GM21619 (cell line): ENCODE results near the gene KASH5.
"Not testable (repeated sequence)": the region's sequence is repeated elsewhere in the genome, so short reads cannot be mapped to it uniquely, and the experiment has no call there.

Experiments used
- ATAC-seq: cut with Tn5 transposase; IDR thresholded peaks from one replicate; pipeline ENCODE4 v1.9.1; 2021; ENCODE audit not compliant: unreplicated experiment

Gene KASH5

DNA sequence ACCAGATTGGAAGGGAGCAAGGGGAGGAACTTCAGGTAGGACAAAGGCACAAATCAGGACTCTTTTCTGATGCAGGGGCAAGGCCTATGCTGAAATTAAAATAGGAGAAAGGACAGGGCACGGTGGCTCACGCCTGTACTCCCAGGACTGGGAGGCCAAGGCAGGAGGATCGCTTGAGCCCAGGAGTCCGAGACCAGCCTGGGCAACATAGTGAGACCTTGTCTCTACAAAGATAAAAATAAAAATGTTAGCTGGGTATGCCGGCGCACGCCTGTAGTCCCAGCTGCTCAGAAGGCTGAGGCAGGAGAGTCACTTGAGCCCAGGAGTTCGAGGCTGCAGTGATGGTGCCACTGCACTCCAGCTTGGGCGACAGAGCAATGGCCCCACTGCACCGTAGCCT lies 47.6 kb downstream of the KASH5 start:
- ATAC-seq = no peak

DNA sequence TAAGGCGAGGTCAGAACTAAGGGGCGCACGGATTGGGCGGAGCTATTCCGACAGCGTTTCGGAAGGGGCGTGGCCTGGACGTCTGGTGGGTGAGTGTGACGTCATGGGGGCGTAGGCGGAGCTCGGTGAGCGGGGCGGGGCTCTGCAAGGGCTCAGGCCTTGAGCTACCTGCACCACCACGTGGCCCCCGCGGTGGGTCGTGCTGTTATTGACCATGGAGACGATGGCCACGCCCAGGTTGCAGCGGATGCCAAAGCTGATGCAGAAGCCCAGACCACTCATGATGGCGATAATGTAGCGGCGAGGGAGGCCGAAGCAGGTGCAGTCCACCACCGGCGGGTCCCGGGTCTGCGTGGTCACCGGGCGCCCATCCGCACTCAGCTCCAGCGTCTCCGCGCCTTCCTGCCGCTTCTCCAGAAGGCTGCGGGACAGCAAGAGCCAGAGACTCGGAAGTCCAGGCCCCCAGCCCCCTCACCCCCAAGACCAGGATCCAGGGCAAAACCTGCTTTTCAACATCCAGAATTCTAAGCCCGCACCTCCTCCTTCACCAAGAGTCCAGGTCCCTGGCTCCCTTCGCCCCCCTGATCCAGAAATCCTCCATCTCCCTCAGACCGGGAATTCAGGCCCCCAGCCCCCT lies 48.5 kb downstream of the KASH5 start:
- no peak for ATAC-seq

DNA sequence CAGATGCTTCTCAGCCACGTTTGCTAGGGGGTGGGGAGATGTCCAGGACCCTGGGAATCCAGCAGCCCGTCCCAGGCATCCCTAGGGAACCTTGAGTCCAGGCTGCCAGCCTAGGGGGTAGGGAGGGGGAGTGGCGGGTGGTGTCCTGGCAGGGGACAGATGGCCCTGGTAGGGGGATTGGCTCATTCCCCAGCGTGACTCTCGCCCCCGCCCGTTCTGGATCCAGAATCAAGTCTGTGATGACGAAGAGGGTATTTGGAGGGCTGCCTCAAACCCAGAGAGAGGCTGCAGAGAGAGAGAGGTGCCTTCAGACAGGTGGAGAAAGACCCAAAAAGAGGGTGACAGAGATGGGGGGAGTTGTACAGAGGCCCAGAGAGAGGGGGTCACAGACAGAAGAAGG lies 49.2 kb downstream of the KASH5 start:
- no peak for ATAC-seq

DNA sequence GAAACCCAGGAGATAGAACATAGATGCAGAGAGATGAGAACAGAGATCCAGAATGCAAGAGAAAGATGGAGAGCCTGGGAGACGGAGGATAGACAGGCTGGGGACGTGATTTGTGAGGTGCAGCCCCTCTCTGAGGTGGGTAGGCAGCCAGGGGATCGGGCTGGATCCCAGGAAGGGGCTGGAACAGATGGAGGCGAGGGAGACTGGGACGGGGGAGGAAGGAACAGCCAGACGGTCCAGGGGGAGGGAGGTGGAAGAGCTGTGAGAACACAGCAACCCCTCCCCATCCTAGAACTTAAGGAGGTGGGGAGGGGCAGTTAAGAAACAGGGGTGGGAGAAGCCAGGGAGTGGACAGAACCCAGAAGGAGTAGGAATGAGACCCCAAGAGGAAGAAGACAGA lies 50.2 kb downstream of the KASH5 start:
- no peak for ATAC-seq

DNA sequence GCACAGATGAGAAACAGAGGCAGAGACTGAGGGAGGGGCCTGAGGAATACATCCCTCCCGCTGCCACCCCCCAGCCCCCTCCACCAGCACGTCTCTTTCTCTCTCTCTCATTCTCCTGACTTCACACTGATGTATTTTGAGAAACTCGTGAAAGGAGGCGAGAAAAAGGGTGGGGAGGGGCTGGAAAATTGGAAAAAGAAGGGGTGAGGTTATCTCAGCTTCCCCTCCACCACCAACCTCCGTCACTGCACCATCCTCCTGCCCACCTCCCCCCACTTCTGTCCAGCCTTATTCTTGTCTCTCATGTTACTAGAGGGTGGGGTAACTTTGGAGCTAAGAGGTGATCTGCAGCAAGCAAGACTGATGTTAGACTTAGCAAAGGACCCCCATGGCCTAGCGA lies 51.8 kb downstream of the KASH5 start:
- no peak for ATAC-seq

DNA sequence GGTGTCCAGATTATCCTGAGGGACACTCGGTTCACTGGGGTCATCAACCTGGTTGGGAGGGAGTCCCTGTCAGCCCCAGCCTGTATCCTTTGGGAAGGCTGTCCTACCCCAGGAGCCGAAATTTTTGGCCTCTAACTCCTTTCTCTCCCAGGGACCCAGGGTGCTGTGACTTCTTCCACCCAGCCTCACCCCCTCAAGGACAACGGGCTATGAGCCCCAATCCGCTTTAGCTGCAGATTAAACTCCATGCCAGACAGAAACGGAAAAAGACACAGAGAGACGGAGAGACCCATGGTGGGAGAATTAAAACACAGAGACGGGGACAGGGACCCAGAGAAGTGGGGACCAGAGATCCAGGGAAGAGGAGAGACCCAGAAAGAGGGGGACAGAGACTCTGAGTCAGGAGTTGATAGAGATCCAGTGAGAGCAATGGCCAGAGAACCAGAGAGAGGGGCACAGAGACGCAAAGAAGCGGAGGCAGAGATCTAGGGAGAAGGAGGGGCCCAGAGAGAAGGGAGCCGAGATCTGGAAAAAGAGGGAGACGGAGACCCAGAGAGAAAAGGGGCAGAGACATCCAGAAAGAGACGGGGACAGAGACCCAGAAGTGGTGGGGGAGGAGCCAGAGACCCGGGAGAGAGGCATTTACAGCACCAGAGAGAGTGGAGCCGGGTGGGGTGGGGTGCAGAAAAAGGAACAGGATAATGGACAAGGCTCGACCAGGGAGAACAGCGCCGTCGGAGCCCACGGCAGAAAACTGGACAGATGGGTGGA lies 52.6 kb downstream of the KASH5 start:
- no peak for ATAC-seq

DNA sequence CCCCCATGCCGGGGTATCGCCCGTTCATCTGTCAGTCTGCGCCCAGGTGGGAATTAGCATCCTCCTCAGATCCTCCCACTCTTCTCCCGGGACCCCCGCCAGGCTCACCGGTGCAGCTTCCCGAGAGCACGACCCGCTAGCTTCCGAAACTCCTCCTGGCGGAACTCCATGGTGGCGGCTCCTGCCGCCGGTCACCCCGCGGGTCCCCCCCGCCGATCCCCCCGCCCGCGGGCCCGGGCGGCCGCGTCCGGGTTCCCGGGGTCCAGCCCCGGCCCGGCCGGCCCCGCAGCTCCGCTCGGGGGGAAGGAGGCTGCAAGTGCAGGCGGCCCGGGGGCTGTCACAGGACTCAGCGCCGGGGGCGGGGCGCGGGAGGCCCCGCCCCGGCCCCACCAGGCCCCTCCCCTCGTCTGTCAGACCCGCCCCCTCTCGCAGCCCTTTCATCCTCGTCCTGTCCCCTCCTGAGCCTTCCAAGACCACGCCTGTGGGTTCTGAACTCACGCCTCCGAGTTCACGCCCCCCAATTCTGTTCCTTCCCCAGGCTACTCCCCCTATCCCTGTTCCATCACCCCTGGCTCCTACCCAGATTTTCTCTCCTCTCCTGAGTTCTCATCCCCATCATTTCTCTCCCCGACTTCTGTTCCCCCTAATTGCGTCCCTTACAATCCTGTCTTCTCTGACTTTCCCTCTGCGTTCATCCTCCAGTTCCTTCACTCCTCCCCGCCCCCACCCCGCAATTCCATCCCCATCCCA lies 53.3 kb downstream of the KASH5 start, which contains the start of gene SLC17A7:
TSS of gene SLC17A7 (minus strand) at position 318 of the 750 bp plus-strand sequence. CDS start at position 170, 148 bp downstream.
- no peak for ATAC-seq

DNA sequence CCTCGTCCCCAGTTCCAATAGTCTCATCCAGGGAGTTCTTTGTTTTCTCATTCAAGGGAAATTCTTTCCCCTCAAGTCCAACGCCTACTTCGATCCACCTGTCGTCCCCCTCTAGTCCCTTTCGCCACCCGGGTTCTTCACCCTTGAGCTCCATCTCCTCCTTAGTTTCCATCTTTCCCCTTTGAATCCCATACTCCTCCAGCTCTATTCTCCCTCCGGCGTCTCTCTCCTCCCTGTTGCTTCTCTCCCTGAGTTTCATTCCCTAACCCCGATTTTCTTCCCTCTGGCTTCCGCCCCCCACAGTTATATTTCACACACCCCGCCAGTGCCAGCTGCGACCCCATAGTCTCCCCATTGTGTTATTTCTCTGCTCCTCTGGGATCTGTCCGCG lies 53.9 kb downstream of the KASH5 start:
- ATAC-seq = no peak

DNA sequence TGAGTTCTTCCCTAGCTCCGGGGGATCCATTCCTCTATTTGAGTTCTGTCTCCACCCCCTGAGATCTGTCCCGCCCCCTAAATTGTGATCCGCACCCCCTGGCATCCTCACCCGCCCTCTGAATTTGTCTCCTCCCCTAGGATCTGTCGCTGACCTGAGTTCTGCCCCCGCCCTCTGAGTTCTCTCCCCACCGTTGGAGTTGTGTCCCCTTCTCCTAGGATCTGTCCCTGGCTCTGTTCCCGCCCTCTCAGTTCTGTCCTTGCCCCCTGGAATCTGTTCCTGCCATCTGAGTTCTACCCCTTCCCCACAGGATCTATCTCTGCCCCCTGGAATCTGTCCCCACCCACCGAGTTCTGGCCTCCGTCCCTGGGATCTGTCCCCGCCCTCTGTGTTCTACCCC lies 54.3 kb downstream of the KASH5 start:
- no peak for ATAC-seq

DNA sequence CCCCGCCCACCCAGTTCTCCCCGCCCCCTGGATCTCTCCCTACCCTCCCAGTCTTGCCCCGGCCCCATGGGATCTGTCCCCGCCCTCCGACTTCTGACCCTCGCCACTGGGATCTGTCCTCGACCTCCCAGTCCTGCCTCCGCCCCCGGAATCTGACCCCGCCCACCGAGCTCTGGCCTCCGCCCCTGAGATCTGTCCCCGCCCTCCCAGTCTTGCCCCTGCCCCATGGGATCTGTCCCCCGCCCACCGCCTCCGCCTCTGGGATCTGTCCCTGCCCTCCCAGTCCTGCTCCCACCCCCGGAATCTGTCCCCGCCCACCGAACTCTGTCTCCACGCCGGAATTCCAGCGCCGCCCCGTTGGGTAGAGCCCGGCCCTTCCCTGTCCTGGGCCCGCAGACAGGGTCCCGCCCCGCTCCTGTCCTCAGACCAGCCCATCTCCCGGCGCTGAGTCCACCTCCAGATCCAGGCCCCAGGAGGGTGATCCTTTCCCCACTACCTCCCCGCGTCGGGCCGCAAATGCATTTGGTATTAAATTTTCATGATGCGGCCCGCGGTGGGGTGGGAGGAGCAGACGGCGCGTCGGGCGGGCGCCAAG lies 54.8 kb downstream of the KASH5 start:
- peak; percentile 9 for ATAC-seq

DNA sequence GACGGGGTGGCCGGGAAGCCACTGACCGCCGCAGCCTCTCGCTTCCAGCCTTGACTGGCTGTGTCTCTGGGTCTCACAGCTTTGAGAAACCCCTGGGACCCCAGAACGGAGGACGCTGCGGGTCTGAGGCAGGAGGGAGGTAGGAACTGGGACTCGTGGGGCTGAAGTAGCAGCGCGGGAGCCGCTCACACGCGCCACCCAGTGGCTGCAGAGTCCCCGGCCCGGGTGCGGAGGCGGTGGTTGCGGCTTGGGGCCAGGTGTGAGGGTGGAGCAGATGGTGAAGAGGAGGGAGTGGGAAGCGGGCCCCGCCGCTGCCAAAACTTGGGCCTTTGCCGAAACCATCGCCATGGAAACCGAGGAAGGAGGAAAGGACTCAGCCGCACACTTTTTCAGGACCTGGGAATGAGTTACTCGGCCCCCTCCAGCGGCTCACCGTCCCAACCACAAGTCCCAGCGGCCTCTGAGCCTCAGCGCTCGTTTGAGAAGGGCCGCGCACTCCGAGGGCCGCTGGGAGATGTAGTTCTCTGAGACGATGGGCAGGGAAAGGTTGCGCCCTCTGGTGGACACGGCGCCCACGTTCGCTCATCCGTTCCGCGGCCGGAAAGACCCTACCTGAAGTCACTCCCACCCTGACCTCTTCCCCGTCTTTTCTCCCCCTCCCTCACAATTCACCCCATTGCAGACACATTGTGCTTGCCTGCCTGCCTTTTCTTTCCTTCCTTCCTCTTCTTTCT lies 55.5 kb downstream of the KASH5 start:
- ATAC-seq = peak; percentile 79

DNA sequence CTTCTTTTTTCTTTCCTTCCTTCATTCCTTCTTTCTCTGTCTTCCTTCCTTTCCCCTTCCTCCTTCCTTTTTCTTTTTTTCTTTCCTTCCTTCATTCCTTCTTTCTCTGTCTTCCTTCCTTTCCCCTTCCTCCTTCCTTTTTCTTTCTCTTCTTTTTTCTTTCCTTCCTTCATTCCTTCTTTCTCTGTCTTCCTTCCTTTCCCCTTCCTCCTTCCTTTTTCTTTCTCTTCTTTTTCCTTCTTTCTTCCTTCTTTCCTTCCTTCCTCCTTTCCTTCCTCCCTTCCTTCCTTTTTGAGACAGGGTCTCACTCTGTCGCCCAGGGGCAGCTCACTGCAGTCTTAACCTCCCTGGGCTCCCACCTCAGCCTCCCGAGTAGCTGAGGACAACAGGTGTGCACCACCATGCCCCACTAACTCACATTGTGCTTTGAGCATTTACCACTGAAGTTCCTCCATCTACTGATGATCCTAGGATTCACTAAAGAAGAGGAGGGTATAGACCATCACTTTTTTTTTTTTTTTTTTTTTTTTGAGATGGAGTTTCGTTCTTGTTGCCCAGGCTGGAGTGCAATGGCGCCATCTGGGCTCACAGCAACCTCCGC lies 56.2 kb downstream of the KASH5 start:
- not testable (repeated sequence) for ATAC-seq

DNA sequence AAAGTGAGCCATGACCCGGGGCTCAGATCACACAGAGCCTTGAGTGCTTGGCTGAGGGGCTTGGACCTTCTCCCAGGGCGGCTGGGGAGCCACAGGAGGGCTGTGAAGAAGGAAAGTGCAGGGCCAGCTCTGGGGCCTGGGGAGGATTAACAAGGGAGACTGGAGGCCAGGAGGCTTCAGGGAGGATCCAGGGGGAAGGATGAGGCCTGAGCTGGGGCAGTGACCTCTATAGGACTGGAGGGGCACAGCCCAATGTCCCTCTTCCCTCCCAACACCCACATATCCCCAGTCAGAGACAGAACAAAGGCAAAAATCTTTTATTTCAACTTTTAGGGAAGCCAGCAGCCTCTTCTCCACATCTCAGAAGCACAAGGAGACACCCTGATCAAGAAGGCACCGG lies 57.9 kb downstream of the KASH5 start:
- no peak for ATAC-seq

DNA sequence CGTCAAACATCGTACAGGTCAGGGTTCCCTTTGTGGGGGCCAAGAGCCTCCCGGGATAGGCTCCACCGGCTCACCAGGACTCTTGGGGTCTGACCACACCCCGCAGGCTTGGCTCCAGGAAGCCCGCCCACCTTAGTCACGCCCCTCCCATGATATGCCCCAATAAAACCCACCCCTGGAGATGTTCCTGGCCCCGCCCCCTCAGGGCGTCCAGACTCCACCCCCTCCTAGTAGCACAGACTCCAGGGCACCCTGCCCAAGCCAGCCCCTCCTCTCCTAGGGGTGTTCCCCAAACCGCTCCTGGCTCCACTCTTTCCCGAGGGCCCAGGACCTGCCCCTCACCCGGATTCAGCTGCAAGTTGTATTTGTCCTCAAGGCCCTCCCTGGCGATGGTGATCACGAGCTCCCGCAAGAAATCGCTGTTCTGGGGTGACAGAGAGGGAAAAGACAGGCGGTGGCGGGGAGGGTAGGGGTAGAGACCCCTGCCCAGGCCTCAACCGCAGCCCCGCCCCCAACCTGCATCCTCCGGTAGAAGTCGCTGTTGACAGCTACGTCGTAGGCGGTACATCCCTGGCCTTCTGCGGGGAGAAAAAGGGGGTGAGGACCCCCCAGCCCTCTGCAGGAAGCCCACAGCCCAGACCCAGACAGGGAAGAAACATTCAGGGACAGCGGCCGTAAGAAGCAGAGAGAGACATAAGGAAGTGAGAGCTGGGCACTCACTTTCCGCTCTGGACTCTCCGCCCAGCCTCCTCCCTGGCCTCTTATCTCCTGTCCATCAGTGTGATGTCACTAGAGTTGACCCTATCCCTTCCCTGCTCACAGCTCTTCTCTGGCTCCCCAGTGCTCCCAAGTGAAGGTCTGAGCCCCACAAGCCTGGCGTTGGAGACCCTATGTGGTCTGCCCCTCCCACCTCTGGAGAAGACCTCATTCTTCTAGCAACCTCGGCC lies 59.7 kb downstream of the KASH5 start:
- ATAC-seq = no peak

DNA sequence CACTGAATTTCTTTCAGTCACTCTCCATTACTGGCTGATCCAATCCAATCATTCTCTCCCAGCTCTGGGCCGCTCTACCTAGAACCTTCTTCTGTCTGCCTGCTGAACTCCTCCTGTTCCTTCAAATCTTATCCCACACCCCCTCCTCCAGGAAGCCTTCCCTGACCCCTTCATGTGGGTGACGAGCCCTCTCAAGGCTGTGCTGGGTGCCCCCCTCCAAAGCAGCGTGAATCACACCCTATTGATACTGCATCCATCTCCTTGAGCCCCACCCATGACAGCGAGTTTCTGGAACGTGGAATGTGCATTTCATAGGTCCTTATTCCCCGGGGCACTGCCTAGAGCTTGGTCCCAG lies 60.4 kb downstream of the KASH5 start:
- ATAC-seq = no peak

DNA sequence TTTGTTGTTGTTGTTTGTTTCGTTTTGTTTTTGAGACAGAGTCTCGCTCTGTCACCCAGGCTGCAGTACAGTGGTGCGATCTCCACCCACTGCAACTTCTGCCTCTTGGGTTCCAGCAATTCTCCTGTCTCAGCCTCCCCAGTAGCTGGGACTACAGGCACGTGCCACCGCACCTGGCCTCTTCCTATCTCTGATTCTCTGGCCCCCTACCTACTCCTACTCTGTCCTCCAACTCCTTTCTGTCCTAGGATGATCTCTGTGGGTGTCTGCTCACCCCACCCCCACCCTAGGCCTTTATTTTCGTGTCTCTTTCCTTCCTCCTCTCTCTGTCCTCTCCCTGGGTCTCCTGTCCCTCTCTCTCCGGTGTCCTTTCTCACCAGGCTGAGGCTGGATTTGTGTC lies 62.4 kb downstream of the KASH5 start:
- ATAC-seq = no peak

DNA sequence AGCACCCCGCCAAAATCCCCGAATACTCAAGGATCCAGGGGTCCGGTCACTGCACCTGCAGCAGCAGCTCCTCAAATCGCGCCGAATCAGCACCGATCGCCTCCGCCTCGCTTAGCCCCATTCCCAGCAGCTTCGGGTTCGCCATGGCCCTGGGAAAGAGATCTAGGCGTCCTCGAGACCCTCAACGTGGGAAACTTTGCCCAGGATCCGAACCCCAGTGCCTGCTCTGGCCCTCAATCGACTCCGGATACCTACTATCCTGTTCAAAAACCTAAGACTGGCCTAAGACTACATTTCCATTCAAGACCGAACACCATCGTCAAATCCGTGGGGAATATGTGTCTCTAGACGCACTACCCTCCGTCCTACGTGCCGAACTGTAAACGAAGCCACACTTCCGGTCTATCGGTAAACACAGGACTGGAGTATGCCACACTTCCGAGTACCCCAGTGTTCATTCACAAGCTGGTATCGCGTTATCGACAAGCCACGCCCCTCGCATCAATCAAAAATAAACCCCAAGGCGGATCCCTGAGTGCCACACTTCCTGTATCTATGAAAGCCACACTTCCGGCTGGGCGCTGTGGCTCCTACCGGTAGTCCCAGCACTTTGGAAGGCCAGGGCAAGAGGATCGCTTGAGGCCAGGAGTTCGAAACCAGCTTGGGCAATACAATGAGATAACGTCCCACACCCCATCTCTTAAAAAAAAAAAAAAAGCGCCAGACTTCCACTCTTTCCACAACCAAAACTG lies 63.6 kb downstream of the KASH5 start, which contains the start of gene PIH1D1:
TSS of gene PIH1D1 (minus strand) at position 385 of the 752 bp plus-strand sequence. CDS start at position 145, 240 bp downstream.
- peak; percentile 51 for ATAC-seq

DNA sequence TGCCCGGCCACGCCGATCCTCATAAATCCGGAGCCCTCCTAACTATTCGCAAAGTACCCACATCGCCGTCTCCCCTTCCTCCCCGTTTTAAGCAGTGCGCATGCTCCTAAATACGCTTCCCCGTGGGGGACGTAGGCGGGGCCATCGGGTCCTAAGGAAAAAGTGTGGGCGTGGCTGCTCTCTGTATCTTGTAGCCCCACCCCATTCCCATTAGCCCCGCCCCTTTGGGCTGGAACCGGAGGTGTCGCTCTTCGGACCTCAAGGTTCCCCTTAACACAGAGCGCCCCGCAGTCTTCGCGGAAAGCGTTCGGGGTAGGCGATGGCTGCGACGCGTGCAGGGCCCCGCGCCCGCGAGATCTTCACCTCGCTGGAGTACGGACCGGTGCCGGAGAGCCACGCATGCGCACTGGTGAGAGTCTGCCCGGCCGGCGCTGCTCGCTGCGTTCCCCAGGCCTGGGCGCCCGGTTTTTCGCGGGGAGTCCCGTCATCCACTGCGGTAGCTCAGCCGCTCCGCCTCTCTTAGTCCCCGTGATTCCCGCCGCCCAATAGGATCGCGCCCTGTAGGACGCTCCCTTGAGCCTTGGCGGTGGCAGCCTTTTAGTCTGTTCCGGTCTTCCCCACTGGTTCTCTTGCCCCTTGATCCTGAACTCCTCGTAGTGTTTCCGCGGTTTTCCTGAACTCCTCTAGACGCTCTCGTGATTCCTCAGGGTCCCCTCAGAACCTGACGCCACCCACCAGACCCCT lies 65.1 kb downstream of the KASH5 start, which contains the start of gene ALDH16A1:
TSS of gene ALDH16A1 (plus strand) at position 213 of the 744 bp plus-strand sequence. CDS start at position 320, 107 bp downstream.
- peak; percentile 74 for ATAC-seq
